Stimulated activated naive CD8-positive, alpha-beta T cell treated with anti-CD3 and anti-CD28 coated beads, Interleukin-15, amount 100 ng/mL, for 72 hours (primary cell): ENCODE data around the gene CETN1.

Experiments
- ATAC-seq: fragments of 150-1000 bp; cut with Tn5 transposase; 2 replicates; pipeline ENCODE4 v1.10.0; 2021; ENCODE audit warnings: mild to moderate bottlenecking, moderate library complexity
- DNase-seq, 2 donors: peaks; one replicate each; pipeline ENCODE4 v3.0.0; 2021 to 2022
- H3K27ac Mint-ChIP-seq, 2 donors: one replicate each; pipeline ENCODE4 v1.8.0; 2022; ENCODE audit warnings: mild to moderate bottlenecking in 2 of 2, mixed read lengths in 2 of 2, moderate library complexity in 2 of 2
- H3K27me3 Mint-ChIP-seq: one replicate; pipeline ENCODE4 v1.8.0; 2022; ENCODE audit warnings: mixed read lengths
- H3K4me1 Mint-ChIP-seq: one replicate; pipeline ENCODE4 v1.8.0; 2022; ENCODE audit warnings: mild to moderate bottlenecking, mixed read lengths
- H3K4me3 Mint-ChIP-seq, 2 donors: one replicate each; pipeline ENCODE4 v1.8.0; 2022; ENCODE audit warnings: mild to moderate bottlenecking in 2 of 2, mixed read lengths in 2 of 2, moderate library complexity in 1 of 2
- H3K9me3 Mint-ChIP-seq, 2 donors: one replicate each; pipeline ENCODE4 v1.8.0; 2022; ENCODE audit warnings: mixed read lengths in 2 of 2

CETN1 gene

DNA sequence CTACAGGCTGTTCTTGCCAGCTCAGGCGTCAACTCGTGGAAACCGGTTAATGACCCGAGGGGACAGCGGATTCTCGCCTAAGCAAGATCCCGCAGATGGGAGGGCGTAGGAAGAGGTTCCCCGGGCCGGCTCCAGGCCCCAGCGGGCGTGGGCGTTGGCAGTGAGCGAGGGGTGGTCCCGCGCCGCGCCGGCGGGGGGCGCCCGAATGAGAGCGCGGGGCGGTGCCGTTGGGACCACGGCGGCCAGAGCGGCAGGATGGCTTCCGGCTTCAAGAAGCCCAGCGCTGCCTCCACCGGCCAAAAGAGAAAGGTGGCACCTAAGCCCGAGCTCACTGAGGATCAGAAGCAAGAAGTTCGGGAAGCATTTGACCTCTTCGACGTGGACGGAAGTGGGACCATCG, at the start of gene CETN1:
CETN1 (plus strand) TSS at position 227 of the 400 bp plus-strand sequence; CDS start at position 256, 29 bp downstream.
- Mint-ChIP-seq H3K27me3 (peaks cover 26% of the 10 kb centered on the region), H3K27ac (no peak within 1 kb of the TSS), H3K9me3 (no peaks in the 10 kb centered on the region), H3K4me1 (no peaks in the 10 kb centered on the region), H3K4me3 (no peak within 1 kb of the TSS)
- DNase-seq = no peak
- no peak for ATAC-seq

DNA sequence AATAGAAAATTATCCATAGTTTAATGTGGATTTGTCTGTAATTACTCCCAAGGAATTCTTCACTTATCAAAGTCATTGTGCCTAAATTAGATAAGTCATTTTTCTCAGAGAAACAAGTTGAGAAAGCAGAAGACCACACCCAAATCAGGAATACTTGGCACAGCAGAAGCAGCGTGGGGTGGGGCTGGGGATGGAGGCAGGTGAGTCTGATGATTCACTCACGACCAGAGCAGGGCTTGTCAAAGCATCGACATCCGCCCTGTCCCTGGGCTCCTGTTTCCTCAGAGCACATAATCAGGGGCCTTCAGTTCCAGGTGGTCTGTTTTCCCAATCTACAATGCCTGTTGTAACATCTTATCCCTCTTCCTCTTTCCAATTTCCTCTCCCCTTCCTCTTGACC, 48.2 kb upstream of the CETN1 start:
- Mint-ChIP-seq H3K4me1 (no peaks in the 10 kb centered on the region), H3K4me3 (no peak overlapping the region), H3K9me3 (no peaks in the 10 kb centered on the region), H3K27me3 (no peaks in the 10 kb centered on the region), H3K27ac (no peak overlapping the region)
- ATAC-seq (no peak), DNase-seq (no peak)

DNA sequence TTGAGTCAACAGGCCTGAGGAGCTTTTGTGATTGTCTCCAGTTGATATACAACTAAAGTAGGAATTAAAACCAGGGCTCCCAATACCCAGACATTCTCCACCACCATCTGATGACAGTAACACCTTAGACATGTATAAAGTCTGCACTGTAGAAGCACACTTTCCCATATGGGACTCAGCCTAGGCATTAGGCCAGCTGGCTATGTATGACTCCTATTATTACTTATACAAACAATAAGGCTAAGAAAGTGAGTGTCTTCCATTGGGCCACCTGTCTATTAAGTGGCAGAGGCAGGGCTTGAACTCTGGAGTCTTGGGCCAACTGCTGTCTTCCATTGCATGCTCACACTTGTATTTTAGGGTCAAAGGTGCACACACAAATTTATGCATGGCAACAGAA, 47.5 kb upstream of the CETN1 start:
- H3K4me3 Mint-ChIP-seq = no peak overlapping the region
- H3K9me3 Mint-ChIP-seq = no peaks in the 10 kb centered on the region
- no peak for DNase-seq
- ATAC-seq = no peak
- H3K27ac Mint-ChIP-seq = no peak overlapping the region
- H3K27me3 Mint-ChIP-seq = no peaks in the 10 kb centered on the region
- no peaks in the 10 kb centered on the region for H3K4me1 Mint-ChIP-seq

DNA sequence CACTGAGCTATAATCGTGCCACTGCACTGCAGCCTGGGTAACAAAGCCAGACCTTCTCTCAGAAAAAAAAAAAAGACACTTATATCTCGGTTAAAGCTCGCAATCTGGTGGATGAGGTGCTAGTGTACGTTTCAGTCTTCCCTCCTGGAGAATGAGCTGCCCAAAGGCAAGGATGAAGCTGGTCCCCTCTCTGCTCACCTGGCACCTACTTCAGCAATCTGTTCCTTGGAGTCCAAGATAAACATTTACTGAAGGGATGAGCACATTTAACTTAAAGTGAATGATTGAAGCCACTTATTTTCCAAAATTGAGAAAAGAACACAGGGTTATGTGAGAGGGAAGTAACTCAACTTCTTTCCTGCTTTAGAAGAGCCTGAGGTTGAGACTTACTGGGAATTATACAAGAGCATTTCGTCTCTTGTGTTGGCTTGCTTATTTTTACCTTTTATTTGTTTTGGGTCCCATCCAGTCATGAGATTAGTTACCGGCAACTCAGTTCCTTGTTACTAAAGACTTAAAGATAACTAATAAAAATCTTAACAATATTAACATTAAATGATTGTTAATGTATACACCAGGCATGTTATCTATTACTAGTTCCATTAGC, 46.1 kb upstream of the CETN1 start:
- DNase-seq (no peak), ATAC-seq (no peak)
- no peaks in the 10 kb centered on the region for H3K9me3 Mint-ChIP-seq
- H3K27ac Mint-ChIP-seq = no peak overlapping the region
- H3K4me3 Mint-ChIP-seq = no peak overlapping the region
- no peaks in the 10 kb centered on the region for H3K4me1 Mint-ChIP-seq
- H3K27me3 Mint-ChIP-seq = no peaks in the 10 kb centered on the region

DNA sequence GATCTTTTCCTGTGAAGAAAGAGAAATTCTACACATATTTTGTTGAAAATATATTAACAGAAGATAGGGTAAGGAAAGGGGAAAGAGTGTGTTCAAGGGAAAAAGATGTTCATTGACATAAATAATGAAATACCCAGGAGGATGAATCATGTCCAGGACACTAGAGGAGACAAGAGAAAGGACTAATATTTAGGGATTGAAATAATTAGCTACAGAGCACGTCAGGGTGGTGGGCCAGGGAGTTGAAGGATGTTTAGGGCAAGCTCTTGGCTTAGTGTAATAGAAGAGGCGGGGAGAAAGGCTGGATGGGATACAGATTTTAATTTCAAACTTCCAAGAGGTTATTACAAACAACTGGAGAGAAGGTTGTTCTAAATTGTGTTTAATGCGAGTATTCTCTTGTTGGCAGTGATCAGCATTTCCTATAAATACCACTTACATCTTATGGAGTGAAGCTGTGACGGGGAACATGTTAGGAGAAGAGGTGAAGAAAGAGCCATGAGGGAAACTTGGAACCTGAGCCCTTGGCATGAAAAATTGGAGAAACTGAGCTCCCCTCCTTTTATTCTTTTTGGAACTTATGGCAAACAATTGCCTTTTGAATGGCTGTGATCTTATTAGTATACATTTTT, 36.6 kb upstream of the CETN1 start:
- Mint-ChIP-seq H3K4me3 (no peak overlapping the region), H3K9me3 (no peaks in the 10 kb centered on the region), H3K4me1 (no peaks in the 10 kb centered on the region), H3K27ac (no peak overlapping the region), H3K27me3 (peaks cover 18% of the 10 kb centered on the region)
- no peak for ATAC-seq
- no peak for DNase-seq

DNA sequence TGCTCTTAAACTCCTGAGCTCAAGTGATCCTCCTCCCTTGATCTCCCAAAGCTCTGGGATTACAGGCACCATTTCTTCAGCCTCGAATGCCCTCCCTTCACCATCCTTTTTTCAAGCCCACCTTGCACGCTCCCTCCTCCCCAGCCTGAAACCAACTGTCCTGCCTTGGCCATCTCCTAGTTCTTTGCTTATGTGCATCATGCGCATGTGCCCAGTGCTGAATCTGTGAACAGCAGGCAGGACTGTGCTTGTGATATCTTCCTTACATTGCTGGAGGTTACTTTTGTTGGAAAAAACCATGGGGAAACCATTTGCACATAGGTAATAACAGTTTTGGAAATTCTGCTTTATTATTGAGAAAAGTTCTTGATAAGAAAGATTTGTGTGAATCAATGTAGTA, 30.2 kb upstream of the CETN1 start:
- H3K4me1 Mint-ChIP-seq = no peaks in the 10 kb centered on the region
- ATAC-seq = no peak
- H3K4me3 Mint-ChIP-seq = no peak overlapping the region
- DNase-seq = no peak
- H3K27ac Mint-ChIP-seq = no peak overlapping the region
- H3K27me3 Mint-ChIP-seq = peaks cover 26% of the 10 kb centered on the region
- no peaks in the 10 kb centered on the region for H3K9me3 Mint-ChIP-seq

DNA sequence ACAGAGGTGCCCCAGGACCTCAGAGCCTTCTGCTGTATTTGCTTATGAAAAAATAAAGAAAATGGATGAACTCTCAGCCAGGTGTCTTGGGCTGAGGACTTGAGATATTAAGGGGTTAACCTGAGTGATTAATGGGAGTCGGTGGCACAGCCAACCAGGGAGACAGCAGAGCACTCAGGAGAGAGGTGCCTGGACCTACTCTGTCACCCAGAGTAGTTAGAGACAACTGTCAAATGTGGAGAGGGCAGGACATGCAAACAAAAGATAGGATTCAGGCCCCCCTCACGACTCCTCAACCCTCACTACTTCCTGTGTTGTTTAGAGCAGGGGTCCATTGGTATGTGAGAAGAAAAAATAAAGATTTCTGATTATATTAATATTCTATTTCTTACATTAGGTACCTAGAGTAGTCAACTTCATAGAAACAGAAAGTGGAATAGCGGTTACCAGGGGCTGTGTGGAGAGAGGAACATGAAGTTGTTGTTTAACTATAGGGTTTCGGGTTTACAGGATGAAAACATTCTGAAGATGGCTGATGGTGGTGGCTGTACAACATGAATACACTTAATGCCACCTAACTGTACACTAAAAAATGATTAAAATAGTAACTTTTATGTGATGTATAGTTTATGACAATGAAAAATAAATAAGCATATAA, 28.6 kb upstream of the CETN1 start:
- no peaks in the 10 kb centered on the region for H3K4me1 Mint-ChIP-seq
- DNase-seq (no peak), ATAC-seq (no peak)
- no peaks in the 10 kb centered on the region for H3K9me3 Mint-ChIP-seq
- H3K27ac Mint-ChIP-seq = no peak overlapping the region
- H3K27me3 Mint-ChIP-seq = peaks cover 12% of the 10 kb centered on the region
- no peak overlapping the region for H3K4me3 Mint-ChIP-seq

DNA sequence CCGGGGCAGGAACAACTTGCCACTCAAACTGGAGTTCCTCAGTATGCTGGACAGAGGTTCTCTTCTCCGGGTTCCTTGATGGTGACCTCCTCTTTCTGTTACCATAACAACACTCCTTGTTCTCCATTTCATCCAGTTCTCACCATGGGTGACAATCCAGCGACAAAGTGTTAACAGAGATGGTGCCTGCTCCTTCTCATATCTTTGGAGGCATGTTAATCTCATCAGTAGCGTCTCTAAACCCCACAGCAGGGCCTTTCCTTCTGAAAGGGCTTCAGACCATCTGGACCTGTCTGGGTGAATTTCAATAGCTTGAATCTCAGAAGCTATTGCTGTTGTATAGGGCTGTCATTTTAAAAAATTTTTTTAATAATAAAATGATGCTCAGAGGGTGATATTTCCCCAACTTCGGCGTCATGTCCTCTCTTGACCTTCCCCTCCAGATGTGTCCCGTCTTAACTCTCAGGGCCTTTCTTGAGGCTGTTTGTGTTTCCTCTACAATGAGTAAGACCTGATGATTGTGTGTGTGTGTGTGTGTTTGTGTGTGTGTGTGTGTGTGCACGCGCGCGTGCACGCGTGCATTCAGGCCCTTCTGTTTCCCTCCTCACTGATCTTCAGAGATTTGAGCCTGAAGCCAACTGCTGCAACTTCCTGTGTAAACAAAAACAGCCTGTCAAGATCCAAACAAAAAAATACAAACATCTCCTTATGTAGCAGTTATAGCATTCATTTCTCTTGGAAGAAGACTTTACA, 24.3 kb upstream of the CETN1 start:
- no peaks in the 10 kb centered on the region for H3K9me3 Mint-ChIP-seq
- DNase-seq (no peak), ATAC-seq (no peak)
- no peak overlapping the region for H3K4me3 Mint-ChIP-seq
- H3K4me1 Mint-ChIP-seq = no peaks in the 10 kb centered on the region
- H3K27me3 Mint-ChIP-seq = no peaks in the 10 kb centered on the region
- H3K27ac Mint-ChIP-seq = no peak overlapping the region

DNA sequence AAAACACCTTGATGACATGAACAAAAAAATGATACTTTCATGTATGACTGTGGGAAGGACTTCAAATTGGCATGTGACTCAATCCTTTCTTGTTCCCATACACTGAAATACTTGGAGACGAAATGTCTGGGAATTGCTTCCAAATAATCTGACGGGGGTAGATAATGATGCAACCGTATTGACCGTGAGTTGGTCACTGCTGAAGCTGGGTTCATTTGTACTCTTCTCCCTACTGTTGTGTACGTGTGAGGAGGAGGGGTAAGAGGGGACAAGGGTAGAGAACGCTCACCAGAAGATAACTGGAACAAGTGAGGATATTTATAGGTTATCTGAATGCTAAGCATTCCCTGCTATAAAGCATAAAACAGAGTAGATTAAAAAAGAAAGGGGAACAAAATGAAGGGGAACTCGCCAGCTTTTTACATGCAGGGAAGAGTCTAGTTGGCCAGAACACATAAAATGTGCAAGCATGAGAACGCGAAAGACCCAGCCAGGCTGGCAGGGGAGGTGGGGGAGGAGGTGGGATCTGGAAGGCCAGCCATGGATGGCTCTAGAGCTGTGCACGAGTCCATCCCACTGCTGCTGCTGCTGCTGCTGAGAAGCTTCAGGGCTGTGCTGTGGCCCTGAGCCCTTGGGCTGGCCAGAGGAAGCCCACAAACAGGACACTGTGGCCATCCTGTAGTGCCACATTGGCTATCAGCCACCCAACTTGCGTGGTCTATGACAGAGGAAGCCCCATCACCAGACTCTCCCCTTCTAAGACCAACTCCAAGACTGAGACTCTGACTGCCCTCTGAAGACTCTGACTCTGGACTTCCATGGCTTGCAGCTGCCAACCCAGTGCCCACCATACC, 15.2 kb upstream of the CETN1 start:
- no peak for DNase-seq
- Mint-ChIP-seq H3K4me3 (no peak overlapping the region), H3K9me3 (no peaks in the 10 kb centered on the region), H3K27me3 (peaks cover 14% of the 10 kb centered on the region), H3K4me1 (no peaks in the 10 kb centered on the region), H3K27ac (no peak overlapping the region)
- no peak for ATAC-seq

DNA sequence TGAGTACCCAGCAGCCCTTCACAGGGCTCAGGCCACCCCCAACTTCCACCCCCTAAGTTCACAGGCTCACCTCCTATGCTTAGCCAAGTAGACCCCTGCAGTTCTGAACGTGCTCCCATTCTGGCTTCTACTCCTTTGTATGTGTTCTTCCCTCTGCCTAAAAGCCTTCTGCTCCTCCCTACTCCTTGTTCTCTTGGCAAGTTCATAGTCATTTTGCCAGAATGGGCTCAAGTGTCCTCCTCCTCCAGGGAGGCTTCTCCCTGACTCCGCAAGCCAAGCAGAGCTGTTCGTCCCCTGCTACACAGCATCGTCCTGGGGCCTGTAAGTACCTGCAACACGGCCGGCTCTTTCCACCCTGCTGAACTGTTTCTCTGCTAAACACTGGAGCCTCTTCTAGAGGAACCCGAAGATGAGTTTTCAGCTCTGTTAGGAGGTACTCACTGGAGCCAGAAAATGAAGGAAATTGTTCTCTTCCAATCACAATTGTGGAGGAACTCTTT, 14.6 kb upstream of the CETN1 start:
- Mint-ChIP-seq H3K27me3 (peaks cover 14% of the 10 kb centered on the region), H3K4me3 (no peak overlapping the region), H3K4me1 (no peaks in the 10 kb centered on the region), H3K27ac (no peak overlapping the region), H3K9me3 (no peaks in the 10 kb centered on the region)
- DNase-seq (no peak), ATAC-seq (no peak)

DNA sequence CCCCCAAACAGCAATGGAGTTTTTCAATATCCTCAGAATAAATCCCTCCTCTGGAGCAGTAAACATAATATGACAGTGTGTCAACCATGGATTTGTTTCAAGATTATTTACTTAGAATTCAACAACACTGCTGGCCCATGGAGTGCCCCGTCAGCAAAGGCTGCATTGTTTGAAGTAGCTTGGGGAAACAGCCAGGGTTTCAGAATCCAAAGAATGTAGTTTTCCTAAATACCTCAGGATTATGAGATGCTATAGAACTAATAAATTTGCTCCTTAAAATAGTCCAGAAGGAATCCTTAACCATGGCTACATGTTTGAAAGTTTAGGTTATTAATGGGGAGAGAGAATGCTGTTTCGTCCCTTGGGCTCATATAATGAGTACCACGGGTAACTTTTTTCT, 13.1 kb upstream of the CETN1 start:
- Mint-ChIP-seq H3K4me1 (no peaks in the 10 kb centered on the region), H3K27me3 (peaks cover 14% of the 10 kb centered on the region), H3K4me3 (no peak overlapping the region), H3K27ac (no peak overlapping the region), H3K9me3 (no peaks in the 10 kb centered on the region)
- ATAC-seq (no peak), DNase-seq (no peak)

DNA sequence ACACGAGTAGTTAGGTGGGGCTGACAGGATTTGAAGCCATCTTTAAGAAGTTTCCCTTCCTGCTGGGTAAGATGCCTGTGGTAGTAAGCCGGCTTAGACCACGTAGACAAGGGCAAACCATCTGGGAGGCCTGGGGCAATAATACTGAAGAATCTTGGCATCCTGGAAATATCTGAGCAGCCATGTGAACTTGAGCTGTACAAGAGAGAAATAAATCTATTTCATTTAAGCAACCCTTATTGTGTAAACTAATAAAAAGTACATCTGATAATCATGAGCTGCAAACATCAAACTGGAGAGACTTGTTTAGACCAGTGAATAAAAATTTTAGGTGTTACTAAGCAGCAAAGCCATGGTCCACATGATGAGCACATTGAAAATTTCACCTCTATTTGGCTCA, 11.4 kb upstream of the CETN1 start:
- peaks cover 20% of the 10 kb centered on the region for H3K27me3 Mint-ChIP-seq
- DNase-seq (no peak), ATAC-seq (no peak)
- no peak overlapping the region for H3K4me3 Mint-ChIP-seq
- H3K4me1 Mint-ChIP-seq = no peaks in the 10 kb centered on the region
- no peak overlapping the region for H3K27ac Mint-ChIP-seq
- no peaks in the 10 kb centered on the region for H3K9me3 Mint-ChIP-seq

DNA sequence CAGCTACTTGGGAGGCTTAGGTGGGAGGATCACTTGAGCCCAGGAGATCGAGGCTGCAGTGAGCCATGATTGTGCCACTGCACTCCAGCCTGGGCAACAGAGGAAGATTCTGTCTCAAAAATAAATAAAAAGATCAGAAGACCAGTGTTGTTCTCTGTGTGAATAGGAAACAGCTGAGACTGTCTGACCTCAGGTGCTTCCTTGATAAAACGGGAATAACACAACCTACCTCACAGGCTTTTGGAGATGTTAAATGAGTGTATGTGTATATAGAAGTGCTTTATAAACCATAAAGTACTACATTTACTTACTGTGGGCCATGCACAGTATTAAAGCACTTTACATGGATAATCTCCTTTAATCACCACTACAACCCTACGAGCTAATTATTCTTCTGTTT, 9.9 kb upstream of the CETN1 start:
- H3K4me3 Mint-ChIP-seq = no peak overlapping the region
- no peak for ATAC-seq
- H3K27ac Mint-ChIP-seq = no peak overlapping the region
- no peak for DNase-seq
- no peaks in the 10 kb centered on the region for H3K4me1 Mint-ChIP-seq
- peaks cover 16% of the 10 kb centered on the region for H3K27me3 Mint-ChIP-seq
- no peaks in the 10 kb centered on the region for H3K9me3 Mint-ChIP-seq

DNA sequence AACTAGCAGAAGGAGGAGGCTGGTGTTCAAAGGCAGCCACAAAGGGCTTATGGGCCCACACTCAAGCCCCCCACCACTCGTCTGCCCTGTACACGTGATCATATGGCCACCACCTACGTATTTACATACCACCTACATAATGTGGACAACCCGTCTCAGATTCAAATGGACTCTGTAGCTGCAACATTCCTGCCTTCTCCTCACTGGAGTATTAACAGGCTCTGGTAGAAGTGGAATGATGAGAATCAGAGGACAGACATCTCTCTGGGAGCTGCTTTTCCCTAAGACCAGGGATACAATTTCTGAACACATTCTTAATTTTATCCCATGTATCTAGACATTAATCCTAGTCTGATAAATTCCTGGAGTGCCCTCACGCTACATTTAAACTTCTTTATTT, 9.5 kb upstream of the CETN1 start:
- Mint-ChIP-seq H3K27ac (no peak overlapping the region), H3K27me3 (peaks cover 20% of the 10 kb centered on the region), H3K4me1 (no peaks in the 10 kb centered on the region), H3K4me3 (no peak overlapping the region), H3K9me3 (no peaks in the 10 kb centered on the region)
- ATAC-seq (no peak), DNase-seq (no peak)

DNA sequence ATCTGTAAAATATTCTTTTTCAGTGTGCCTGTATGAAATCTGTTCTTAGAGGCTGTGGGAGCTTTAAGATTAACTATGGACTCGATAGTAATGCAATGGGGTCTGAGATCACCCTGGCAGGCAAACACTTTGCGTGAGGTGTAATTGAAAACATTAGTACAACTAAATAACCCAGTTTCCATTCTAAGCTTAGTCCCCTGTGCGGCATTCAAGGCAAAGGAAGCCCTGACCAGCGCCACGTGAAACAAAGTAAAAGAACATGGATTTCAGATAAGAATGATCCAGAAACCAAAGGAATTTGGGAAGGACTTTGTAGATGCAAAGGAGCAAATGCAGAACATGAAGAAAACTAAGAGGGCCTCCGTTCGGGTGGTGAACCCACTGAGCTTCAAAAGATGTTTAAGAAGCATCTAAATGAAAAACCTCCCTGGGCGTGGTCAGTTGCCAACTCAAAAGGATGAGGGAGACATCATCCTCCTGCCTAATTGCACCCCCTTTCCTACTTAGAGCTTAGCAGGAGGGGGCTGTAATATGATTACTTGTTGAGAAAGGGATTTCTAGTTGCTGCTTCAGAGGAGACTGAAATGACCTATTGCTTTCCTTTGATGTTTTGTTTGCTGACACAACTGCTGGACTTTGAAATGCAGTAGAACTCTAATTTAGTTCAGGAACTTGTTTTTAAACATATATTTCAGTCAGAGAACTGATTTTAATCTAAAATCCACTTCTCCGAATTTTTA, 7.9 kb upstream of the CETN1 start:
- H3K27me3 Mint-ChIP-seq = peaks cover 23% of the 10 kb centered on the region
- H3K4me3 Mint-ChIP-seq = no peak overlapping the region
- DNase-seq = no peak
- no peak overlapping the region for H3K27ac Mint-ChIP-seq
- H3K9me3 Mint-ChIP-seq = no peaks in the 10 kb centered on the region
- H3K4me1 Mint-ChIP-seq = no peaks in the 10 kb centered on the region
- ATAC-seq = no peak
